HG03280 (cell line): ENCODE data around the gene C3orf85.

Source experiments
- ATAC-seq: cut with Tn5 transposase; IDR thresholded peaks from one replicate; pipeline ENCODE4 v1.9.1; 2021; ENCODE audit warnings: mild to moderate bottlenecking, moderate library complexity; ENCODE audit not compliant: unreplicated experiment

C3orf85 gene

GRCh38 chr3:109149078-109149477 lies 12.6 kb downstream of the C3orf85 start:
- ATAC-seq = no peak

- ATAC-seq = no peak
These were observed 15.8 kb downstream of the C3orf85 start for GRCh38 chr3:109152320-109152719.

- no peak for ATAC-seq
These were observed 18.5 kb downstream of the C3orf85 start for GRCh38 chr3:109154979-109155378.

GRCh38 chr3:109155828-109156227 lies 19.3 kb downstream of the C3orf85 start:
- ATAC-seq = no peak

GRCh38 chr3:109161487-109162123 lies 25.1 kb downstream of the C3orf85 start:
- no peak for ATAC-seq

- ATAC-seq = no peak
These were observed 29.4 kb downstream of the C3orf85 start for GRCh38 chr3:109165905-109166304.

- ATAC-seq = no peak
These were observed 35.0 kb downstream of the C3orf85 start for GRCh38 chr3:109171479-109171878.

GRCh38 chr3:109175411-109175810 lies 38.9 kb downstream of the C3orf85 start:
- no peak for ATAC-seq

GRCh38 chr3:109176726-109177125 lies 40.2 kb downstream of the C3orf85 start:
- no peak for ATAC-seq

- no peak for ATAC-seq
These were observed 41.4 kb downstream of the C3orf85 start for GRCh38 chr3:109177908-109178307.

GRCh38 chr3:109178708-109179107 lies 42.2 kb downstream of the C3orf85 start:
- no peak for ATAC-seq

GRCh38 chr3:109184726-109185125 lies 48.2 kb downstream of the C3orf85 start:
- ATAC-seq = no peak

- no peak for ATAC-seq
These were observed 50.9 kb downstream of the C3orf85 start for GRCh38 chr3:109187390-109187789.

- ATAC-seq = no peak
These were observed 52.2 kb downstream of the C3orf85 start for GRCh38 chr3:109188741-109189140.

GRCh38 chr3:109191421-109191820 lies 54.9 kb downstream of the C3orf85 start:
- no peak for ATAC-seq

- no peak for ATAC-seq
These were observed 59.3 kb downstream of the C3orf85 start for GRCh38 chr3:109195815-109196214.
